HG02759 (cell line): Measurements from ENCODE around the gene UNC80.
A peak's percentile ranks its signal among the peaks of the same experiment; 100 is the strongest.

Source experiments
- ATAC-seq: cut with Tn5 transposase; IDR thresholded peaks from one replicate; pipeline ENCODE4 v1.9.1; 2021; ENCODE audit warnings: mild to moderate bottlenecking, moderate library complexity; ENCODE audit not compliant: unreplicated experiment

Gene UNC80

GRCh38 chr2:209905691-209906090, 134.1 kb downstream of the UNC80 start:
- ATAC-seq, result no peak

DNA sequence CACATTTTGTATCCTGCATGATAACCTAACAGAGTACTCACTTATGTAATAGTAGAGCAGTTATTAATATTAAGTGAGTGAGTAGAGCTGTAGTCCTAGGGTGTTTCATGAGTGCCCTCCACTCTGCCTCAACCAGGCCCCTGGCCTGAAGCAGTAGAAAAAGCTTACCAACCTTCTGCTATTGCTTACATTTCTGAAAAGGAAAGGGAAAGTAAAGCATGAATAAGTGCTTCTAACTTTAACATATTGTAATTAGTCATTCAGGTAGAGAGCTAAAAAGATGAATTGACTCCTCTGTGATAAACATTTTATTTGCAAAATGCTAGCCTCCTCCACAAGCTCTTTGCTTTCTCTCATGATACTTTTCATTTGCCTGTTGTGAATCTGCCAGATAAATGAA, 136.1 kb downstream of the UNC80 start:
- ATAC-seq, result peak; percentile 49

DNA sequence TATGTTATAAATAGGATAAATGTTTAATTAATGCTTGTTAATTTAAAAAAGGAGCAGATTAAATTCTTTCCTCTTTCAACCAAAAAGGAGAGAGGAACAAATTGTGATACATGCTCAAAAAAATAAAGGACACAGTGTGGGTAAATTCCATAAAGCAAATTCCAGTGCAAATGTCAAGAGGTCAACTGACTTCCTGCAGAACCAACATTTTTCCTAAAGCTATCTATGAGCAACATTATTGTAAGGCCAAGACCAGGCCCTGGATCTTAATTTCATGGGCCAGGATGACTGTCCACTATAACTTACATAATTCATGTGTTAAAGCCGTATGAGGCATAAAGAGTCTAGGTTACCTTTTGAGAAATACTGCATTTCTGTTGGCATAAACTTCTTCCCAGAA, 136.9 kb downstream of the UNC80 start:
- no peak for ATAC-seq

DNA sequence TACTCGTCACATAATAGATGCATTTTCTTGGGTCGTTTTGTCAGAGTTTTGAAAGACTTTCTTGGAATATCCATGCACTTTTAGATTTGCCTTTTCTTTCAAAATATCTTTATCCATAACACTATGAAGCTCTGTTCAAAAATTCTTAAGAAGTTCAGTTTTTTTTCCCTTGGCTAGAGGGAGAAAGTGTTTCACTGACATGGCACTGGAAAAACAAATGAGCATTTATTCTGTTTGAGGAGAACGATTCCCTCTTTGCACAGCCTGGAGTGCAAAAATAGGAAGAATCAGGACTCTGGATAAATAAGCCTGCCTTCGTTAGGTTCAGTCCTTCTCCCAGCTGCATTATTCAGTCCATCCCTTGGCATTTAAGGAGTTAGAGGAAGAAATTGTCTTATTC, 139.9 kb downstream of the UNC80 start:
- ATAC-seq, result no peak

DNA sequence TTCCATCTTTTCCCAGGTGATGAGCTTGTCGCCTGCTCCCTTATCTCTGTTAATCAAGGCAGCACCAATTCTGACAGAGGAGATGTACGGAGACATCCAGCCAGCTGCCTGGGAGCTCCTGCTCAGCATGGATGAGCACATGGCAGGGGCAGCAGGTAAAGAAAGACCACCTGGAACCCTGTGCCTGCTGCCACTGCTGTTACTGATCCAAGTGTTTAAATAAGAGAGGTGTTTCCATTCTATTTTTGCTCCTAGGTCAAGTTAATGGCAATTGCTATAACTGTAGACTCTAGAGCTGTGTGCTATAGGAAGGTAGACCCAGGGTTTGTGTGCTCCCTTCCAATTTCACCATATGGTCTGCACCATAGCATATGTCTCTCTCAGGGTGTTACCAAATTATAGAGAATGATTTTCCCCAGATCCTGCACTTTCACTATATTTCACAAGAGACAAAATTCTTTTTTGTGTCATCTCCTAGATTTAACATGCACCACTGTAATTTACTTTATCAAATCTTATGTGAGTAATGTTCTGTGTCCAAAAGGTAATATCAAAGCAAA, 142.2 kb downstream of the UNC80 start:
- ATAC-seq, result no peak

DNA sequence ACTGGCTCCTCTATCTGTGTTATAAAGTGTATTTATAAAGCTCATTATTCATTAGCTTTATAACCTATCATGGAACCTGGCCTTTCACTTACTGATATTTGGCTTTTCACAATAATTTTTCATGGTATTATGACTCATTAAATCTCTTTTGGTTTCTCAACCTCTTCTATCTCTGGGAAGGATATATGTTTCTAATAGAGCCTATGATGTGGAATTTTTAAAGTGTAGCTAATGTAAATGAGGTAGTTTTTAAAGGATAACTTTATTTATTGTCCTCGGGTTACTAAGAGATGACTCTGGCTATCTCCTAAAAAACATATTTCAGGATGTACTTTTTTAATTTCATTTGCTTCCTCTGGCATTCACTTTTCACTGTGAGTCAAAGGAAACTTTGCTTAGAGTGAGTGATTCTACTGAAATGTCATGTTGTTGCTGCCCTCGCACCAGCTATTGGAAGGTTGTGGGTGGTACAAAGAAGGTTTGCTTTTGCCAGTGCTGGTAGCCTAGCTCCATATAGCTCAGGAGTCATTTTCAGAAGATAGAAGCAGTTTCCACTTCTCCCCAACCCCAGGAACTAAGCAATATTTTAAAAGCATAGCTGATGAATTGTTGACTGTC, 145.6 kb downstream of the UNC80 start:
- no peak for ATAC-seq

- ATAC-seq, result no peak
Observed at GRCh38 chr2:209918251-209918650, 146.6 kb downstream of the UNC80 start.

DNA sequence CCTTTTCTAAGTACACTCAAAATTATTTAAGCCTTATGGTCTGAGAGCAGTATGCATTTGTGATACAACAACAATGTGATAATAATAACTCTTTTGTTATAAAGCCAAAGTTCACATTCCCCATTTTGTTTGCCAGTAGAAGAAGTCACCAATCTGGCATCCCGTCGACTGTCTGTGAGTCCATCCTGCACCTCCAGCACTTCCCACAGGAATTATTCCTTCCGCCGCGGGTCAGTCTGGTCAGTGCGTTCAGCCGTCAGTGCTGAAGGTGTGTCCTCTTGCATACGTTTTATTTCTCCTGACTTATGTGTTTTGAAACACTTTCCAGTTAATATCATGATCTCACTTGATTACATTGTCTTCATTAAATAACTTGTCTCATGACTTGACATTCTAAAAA, 150.5 kb downstream of the UNC80 start:
- no peak for ATAC-seq

- no peak for ATAC-seq
Observed at GRCh38 chr2:209929369-209929768, 157.7 kb downstream of the UNC80 start.

- no peak for ATAC-seq
Observed at GRCh38 chr2:209933499-209934483, 162.2 kb downstream of the UNC80 start.

DNA sequence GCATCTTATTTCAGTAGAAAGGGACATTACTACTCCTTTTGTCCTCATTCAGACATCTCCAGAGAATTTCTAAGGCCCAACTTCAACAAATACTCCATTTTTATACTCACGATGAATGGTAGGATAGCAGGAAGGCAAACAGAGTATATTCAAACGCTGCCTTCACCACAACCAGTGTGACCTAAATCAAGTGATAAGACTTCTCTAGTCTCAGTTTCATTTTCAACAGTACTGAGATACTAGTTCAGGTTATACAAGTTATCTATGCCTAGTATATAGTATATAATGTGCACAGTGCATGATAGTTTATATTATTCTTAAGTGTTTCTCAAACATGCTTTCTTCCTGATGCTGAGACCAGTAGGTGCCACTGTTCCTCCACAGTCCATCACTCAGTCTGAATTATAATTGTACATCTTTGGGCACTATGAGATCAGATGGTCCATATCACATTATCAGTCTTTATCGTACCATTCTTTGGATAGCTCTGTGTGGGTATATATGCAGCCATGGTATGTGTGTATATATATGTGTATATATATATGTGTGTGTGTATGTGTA, 164.6 kb downstream of the UNC80 start:
- ATAC-seq, result peak; percentile 38

- ATAC-seq, result no peak
Observed at GRCh38 chr2:209937893-209938292, 166.3 kb downstream of the UNC80 start.

DNA sequence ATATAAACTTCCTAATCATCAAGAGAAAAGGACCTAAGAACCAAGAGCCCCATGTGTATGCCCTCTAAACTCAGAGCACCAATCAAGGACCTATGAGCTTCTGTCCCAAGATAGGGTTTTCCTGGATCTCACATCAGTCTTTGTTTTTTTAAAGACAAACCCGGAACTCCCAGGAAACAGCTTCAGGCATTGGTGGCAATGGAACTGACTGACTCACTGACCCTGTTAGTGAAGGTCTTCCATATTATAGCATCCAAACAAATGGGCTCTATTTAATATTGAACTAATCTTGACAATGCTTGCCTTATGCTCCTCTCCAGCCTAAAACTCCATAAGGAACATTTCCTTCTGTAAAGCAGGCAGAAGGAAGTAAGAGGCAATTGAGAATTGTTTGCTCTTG, 167.3 kb downstream of the UNC80 start:
- ATAC-seq, result no peak

DNA sequence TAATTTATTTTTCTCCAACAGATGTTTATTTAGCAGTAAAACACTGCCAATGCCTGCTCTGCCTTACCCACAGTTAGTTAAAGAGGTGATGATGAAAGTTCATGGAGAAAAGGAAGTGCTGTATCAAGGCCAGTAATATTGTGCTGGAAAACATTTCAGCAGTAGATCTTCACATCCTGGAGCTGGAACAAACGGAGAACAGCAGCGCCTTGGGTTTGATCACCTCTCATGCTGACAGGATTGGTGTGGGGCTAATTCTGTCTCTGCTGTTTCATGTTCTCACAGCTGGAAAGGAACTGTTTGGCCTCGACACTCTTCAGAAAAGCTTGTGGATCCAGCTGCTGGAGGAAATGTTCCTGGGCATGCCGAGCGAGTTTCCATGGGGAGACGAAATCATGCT, 169.3 kb downstream of the UNC80 start:
- no peak for ATAC-seq

- no peak for ATAC-seq
Observed at GRCh38 chr2:209942426-209942825, 170.8 kb downstream of the UNC80 start.

DNA sequence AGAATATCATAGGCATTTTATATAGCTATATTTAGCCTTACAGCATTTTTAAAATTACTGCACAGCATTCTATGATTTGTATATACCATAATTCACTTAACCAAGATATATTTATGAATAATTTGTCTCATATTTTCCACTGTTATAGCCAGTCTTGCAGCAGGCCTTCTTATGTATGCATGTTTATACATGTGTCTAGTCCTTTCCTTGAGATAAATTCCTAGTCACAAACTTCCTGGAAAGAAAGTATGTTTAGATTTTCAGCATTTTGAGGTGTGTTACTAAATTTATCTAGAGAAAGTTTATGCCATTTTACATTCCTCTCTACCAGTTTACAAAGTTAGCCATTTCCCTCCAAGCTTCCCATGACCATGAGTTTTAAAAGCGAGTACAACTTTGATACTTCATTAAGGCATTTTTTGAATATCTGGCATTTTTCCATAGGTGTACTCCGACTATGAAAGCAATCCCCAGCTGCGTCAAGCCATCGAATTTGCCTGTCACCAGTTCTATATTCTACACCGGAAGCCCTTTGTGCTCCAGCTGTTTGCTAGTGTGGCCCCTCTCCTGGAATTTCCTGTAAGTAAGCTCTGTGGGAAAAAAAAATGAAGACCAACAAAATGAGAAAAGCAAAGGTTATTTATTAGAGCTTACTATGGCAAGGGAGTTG, 171.4 kb downstream of the UNC80 start:
- ATAC-seq, result no peak

DNA sequence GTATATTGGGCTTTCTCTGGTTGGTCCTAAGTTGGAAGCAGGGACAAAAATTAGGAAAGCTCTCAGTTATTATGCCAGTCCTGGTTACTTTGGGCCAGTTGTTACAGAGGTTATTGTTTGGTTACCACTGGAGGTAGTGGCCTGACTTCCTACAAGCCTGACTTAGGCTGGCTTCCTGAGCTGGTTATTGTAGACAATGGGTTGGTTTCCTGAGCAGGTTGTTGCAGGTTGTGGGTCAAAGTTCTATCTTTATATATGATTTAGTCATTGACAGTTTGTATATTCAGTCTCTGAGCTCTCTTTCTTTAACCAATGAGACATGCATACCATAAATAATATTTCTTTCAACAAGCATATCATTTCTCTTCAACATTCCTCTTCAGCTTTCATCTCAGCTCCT, 172.1 kb downstream of the UNC80 start:
- ATAC-seq, result no peak

GRCh38 chr2:209946539-209946938, 174.9 kb downstream of the UNC80 start:
- no peak for ATAC-seq

DNA sequence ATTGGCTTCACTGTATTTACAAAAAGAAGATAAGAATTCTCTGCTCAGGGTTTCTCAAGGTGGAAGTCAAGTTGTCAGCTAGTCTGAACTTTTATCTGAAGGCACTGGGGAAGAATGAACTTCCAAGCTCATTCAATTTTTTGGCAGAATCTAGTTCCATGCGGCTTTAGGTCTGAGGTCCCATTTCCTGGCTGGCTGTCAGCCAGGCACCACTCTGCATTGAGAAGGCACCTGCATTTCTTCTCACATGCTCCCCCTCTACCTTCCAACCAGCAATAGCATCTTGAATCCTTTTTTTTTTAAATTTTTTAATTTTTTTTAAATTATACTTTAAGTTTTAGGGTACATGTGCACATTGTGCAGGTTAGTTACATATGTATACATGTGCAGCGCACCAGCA, 184.6 kb downstream of the UNC80 start:
- no peak for ATAC-seq

DNA sequence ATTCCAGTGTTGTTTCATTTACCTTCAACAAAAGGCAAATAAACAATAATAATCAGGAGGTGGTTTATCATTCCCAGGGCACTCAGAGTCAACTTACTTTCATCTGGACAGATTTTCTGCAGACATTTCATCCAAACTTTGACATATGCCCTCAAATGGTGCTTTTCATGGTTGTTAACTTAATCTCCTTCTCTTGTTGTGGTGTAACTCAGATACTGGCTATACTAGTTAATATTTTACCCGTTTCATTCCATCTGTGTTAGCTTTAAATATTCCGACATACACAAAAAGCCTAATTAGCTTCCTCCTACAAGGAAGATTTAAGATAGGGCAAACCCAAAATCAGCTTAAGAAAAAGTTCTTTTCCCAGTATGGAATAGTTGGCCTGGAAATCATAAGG, 186.4 kb downstream of the UNC80 start:
- no peak for ATAC-seq

GRCh38 chr2:209960045-209960444, 188.4 kb downstream of the UNC80 start:
- no peak for ATAC-seq
